Stimulated activated CD4-positive, alpha-beta T cell treated with anti-CD3 and anti-CD28 coated beads, Interleukin-2, amount 100 ng/mL, for 4 hours (primary cell): ENCODE results near the gene ARAF.
A peak's percentile ranks its signal among the peaks of the same experiment; 100 is the strongest.
"Not testable (repeated sequence)": the region's sequence is repeated elsewhere in the genome, so short reads cannot be mapped to it uniquely, and the experiment has no call there.

Experiments used
- DNase-seq: peaks from one replicate; pipeline ENCODE4 v3.0.0-alpha.2; 2020; ENCODE audit warnings: low read depth

ARAF gene

DNA sequence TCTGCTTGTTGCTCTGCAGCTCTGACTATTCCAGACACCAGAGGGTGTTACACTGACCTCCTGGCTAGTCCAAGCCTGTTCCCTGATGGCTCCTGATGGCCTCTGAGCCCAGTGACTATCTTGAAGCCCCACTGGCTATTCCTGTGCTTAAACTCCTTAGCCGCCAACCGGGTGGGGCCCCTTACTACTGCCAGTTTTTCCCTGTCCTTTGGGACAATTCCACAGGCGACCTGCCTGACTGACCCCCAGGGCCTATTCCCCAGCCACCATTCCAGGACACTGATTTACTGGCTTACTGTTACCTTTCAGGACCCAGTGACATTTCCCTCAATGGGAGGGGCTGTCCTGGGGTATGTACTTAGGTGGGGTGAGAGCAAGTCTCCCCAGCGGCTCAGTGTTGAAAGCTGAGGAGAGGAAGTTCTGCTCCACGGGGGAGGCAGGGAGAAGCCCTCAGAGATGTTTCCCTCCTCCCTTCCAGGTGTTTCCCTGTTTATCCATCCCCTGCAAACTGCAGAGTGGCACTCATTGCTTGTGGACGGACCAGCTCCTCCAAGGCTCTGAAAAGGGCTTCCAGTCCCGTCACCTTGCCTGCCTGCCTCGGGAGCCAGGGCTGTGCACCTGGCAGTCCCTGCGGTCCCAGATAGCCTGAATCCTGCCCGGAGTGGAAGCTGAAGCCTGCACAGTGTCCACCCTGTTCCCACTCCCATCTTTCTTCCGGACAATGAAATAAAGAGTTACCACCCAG, 25.2 kb downstream of the ARAF start:
- no peak for DNase-seq

DNA sequence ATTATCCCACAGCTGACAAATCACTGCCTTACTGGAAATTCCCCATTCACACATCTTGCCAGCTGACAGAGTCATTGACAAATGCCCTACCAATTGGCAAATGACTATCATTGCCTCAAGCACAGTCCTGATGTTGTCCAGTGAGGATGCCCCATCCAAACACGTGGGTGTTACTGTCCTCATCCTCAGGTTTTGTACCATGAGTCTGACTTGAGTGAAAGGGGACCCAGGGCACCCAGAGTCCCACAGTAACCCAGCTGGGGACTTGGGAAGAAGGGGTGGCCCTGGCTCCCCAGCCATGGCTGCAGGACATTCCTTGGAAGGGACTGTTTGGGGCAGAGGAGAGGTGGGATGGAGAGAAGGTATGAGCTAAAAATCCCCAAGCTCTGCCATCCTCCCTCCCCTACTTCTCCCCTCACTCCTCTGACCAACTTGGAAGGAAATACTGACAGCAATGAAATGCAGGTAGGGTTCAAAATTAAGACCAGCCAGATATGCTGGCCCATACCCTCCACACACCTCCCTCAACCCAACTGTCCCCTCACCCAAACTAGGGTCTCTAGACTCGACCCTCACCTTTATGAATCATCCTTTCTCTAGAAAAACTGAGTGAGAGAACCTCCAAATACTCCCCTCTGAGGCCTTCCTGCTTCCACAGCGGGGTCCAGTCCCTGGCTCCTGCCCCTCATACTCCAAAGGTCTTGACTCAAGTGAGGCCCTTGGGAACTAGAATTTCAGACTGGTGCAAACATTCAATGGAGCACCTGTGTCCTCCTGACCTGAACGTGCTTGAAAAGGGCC, 26.3 kb downstream of the ARAF start:
- no peak for DNase-seq

DNA sequence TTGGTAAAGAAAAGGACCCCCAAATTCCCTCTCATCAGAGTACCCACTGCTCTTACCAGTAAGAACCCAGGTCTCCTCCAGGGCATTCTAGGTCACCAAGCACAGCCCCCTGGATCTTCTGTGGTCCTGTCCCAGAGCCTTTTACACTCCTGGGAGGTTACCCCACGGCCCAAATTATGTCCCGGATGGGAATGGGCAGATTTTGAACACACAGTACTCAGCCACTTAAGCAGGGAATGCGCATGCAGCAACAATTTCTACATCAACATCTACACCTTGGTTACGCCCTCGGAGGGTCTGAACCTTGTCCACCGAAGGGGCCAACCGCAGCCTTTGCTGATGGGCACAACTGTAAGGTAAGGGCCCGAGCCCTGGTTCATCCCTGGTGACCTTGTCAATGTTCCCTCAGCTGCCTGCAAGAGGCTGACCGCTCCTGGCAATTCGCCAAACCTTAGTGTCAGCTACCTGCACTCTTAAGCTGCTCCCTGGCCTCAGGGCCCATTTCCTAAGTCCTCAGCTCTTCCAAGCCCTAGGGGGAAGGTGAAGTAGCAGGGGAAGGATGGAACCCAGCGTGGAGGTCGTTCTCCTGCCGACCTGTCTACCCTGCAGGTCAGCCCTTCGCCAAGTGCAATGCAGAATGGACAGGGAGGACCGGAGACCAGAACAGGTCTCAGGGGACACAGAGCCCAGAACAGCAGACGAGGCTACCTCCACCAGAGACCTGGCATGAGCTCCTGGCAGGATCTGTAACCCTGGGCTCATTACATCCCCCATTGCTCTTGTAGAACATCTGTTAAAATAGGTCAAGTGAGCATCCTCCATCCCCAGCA, 27.1 kb downstream of the ARAF start:
- DNase-seq, result no peak

DNA sequence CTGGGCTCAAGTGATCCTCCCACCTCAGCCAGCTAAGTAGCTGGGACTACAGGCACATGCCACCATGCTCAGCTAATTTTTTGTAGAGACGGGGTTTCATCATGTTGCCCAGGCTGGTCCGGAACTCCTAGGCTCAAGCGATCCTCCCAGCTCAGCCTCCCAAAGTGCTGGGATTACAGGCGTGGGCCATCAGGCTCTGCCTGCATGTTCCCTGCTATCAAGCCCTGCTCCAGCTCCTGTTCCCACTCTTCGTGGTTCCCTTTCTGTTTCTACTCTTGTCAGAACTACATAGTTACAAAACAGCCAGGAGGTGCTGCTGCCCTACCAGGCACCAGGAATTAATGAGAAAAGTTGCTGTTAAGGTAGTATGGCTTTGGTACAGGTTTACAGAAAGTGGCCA, 30.0 kb downstream of the ARAF start:
- no peak for DNase-seq

DNA sequence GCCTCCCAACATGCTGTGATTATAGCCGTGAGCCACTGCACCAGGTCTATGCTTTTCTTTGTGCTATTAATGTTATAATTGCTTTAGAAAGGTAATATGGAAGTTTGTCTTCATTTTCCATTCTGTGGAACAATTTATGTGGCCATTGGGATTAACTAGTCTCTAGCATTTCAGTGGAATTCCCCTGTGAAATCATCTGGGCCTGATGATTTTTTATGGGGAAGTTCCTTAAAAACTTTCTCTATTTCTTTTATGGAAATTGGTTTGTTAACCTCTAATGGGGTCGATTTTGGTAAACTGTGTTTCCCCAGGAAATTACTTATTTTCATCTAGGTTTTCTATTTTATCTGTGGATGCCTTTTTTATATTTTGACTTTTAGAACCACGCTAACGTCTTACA, 32.5 kb downstream of the ARAF start:
- DNase-seq, result no peak

DNA sequence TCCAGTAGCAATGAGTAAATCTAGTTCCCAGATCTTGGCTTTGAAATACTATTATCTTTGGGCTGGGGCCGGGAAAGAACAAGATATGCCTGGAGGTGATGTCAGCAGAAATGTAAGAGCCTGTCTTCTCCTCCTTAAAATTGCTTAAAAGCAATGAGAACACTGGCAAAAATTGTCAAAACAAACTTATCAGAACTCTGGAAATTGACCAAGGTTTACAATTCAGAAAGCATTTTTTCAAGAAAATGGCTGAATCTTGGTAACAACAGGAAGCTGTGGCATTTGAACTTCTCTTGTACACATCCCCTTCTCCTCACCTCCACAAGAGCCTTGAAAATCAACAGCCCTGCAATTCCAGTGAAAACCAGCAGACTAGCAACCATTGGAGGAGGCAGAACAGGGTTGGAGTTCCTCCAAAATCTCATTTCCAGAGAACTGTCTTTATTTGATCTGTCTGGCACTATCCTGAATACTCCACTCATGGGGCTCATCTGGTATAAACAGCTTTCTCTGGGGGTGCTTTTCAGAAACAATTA, 34.8 kb downstream of the ARAF start:
- DNase-seq, result no peak

DNA sequence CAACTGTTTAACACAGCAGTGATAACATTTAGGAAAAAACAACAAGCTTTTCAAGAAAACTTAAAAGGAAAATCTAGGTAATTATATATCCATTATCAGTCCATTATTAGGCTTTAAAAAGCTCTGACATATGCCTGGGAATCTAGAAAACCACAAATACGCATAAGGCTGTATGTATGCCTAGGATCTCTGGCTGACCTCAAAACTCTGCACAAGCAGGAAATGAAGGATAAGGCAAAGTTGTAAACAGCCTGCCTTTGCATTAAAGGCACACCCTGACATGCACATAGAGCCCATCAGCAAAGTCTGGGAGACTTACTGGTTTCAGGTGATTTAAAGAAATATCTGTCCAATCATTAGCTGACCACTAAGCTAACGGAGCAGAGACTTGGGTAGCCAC, 35.3 kb downstream of the ARAF start:
- no peak for DNase-seq

DNA sequence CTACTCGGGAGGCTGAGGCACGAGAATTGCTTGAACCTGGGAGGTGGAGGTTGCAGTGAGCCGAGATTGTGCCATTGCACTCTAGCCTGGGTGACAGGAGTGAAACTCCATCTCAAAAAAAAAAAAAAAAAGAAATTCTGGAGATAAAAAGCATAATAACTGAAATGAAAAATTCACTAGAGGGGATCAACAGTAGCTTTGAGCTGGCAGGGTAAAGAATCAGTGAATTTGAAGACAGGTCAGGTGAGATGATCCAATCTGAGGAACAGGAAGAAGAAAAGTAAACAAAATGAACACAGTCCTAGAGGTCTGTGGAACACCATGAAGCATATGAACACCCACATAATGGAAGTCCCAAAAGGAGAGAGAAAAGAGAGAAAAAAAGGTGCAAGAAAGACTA, 36.2 kb downstream of the ARAF start:
- DNase-seq, result no peak

DNA sequence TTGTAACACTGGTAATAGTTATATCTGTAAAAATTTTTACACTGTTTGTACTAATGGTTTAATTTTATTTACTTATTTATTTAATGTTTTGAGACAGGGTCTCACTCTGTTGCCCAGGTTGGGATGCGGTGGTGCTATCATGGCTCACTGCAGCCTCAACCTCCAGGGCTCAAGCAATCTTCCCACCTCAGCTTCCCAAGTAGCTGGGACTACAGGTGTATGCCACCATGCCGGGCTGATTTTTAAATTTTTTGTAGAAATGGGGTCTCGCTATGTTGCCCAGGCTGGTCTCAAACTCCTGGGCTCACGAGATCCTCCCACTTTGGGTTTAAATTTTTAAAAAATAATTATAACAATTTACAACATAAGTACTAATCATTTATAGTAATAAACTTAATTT, 42.1 kb downstream of the ARAF start:
- not testable (repeated sequence) for DNase-seq

DNA sequence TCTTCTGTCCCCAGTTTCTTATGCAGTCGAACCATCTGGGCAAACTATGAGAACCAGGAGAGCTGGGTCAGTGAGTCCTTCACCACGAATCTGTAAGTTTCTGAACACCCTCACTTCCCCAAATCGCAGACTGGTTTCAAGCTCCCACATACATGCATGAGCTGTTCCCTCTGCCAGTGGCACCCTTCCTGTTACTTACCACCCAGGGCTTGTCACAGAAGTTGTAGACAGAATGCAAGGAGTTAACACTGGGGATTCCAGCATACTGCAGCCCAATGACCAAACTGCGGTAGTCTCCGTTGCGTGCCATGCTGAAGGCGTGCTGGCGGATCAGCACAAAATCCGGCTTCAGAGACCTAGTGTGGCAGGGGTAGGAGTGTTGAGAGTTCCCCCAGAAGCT, 44.0 kb downstream of the ARAF start:
- no peak for DNase-seq

DNA sequence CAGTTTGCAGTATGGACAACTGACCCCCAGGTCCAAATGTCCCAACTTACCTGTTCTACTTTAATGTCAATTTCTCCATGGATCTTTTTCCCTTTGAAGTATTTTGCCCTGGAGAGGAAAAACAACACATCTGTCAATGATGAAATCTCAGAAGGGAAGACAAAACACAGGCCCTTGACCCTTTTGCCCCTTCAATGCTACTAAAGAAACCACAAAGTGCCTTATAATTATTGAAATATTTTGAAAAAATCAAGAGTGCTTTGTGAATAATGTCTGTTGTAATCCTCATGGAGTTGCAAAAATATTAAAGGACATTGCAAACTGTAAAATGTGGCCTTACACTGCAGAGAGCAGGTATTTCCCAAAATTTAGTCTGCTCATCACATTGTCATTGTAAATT, 46.1 kb downstream of the ARAF start:
- DNase-seq, result no peak

DNA sequence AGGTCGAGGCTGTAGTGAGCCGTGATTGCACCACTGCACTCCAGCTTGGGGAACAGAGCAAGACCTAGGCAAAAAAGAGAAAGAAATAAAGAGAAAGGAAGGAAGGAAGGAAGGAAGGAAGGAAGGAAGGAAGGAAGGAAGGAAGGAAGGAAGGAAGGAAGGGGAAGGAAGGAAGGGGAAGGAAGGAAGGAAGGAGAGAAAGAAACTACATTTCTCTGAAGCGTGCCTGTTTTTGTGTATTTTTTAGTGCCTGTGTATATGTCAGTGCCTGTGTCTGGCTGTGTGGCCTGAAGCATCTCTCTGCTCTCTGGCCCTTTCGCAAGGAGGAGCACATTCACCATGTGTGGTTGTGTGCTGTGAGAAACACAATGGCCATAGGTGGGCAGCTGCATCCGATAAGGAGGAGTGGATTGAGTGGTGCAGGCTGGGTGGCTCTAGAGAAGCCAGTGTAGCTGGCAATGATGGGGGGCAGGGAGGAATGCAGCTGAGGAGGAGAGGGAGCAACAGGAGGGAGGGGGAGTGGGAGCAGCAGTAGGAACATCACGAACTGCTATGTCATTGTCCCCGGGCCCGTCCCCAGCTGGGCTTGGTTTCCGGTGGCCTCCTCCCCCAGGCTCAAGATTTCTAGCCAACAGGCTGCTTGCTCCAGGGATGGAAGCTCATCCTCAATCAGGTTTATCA, 47.3 kb downstream of the ARAF start:
- no peak for DNase-seq

DNA sequence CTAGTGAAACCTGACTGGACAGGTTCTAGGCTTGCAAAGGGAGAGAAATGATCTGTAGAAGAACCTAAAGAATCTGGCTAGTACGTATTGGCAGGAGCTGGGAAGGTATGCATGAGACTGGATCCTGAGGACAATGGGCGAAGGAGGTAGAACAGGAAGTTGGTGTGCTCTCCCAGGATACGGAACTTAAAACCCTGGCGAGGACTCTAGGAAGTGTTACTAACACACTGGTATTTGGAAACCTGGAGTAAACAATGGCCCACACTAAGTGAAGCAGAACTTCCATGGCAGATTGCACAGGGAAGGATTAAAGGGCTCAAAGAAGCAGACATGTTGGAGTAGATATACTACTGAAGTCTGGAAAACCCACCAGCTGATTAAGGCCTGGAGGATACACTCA, 49.5 kb downstream of the ARAF start:
- no peak for DNase-seq

DNA sequence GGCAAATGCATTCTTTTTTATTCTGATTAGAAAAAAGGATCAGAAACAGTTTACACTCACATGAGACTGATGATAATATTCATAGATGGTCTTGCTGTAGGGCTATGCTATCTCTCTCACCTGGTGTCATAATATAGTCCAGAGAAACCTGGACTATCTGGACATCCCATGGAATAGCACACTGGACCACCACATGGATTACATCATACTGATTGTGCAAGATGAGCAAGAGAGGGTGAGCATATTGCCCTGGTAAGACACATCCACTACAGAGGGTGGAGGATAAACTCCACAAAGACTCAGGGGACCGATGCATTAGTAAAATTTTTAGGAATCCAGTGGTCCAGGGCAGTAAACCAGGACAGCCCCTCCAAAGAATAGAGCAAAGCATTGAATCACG, 50.5 kb downstream of the ARAF start:
- no peak for DNase-seq

DNA sequence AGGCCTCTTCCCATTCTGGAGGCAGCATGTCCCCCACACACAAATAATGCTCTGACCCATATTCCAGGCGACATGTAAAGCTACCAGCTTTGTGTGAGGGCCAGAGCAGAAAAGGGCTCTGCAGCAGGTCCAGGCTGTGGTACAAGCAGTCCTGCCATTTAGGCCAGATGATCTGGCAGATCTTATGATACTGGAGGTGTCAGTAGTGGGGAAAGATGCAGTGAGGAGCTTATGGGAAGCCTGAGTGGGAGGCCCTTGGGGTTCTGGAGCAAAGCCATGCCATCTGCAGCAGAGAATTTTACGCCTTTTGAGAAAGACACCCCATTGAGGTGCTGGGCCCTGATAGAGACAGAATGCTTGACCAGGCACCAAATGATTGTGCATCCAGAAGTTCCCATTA, 50.9 kb downstream of the ARAF start:
- DNase-seq, result no peak

DNA sequence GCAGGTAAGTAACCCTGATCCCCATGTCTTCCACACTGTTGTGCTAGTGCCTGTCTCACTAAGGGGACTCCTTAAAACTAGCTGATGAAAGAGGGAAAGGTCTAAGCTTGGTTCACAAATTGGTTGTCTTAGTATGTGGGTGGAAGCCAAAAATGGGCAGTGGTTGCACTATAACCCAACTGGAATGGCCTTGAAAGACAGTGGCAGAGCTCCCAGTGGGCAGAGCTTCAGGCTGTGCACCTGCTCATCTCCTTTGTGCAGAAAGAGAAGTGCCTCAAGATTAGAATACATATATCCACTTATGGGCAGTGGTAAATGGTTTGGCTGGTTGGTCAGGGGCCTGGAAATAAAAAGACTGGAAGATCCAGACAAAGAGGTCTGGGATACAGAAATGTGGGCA, 51.4 kb downstream of the ARAF start:
- no peak for DNase-seq

DNA sequence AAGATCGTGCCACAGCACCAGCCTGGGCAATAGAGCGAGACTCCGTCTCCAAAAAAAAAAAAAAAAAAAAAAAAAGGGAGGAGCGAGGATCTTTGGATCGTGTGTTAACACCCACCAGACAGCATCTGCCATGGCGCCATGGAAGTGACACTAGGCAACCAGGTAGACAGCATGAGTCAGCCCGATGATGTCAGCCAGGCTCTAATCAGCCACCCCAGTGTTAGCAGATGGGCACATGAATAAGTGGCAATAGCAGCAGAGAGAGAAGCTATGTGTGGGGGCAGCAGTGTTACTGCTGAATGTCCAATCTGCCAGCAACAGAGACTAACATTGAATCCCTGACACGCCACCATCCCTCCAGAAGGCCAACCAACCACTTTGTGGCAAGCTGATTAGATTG, 52.1 kb downstream of the ARAF start:
- no peak for DNase-seq

DNA sequence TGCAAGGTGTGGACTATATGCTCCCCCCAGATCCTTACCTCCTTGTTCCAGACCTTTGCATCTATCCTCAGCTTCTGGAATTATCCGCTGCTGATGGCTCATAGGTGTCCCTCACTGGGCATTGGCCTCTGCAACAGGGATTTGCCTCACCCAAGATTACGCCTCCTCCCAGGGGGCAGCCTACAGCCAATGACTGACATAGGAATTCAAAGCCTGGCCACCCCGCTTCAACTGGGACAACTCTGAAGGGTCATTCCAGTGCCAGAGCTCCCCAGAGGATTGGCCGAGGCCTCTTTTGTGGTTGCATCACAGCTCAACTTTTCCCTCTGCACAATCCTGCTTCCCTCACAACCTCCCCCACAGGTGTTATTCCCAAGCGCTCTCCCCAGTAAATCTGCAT, 53.6 kb downstream of the ARAF start:
- DNase-seq, result no peak

DNA sequence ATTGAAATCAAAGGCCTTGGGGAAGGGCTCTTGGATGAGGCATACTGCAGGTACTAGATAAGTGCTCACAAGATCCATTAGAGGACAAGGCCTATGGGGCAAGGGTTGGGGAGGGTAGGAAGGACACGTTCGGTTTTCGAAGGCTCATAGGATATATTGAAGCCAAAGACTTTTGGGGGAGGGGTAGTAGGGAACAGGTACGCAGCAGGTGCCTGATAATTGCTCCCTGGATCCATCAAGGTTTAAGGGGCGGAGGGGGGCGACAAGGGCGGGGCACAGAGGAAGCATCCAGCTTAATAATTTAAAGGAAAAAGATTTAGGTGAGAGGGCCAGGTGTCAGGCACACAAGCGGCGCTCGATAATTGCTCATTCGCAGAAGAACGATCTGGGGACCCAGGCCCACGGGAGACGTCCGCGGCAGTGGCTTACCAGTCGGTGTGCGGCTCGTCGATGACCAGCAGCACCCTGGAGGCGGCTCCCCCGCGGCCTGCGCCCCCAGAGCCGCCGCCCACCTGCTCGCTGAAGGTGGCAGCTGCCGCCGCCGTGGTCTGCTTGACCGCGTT, 58.0 kb downstream of the ARAF start:
- no peak for DNase-seq

DNA sequence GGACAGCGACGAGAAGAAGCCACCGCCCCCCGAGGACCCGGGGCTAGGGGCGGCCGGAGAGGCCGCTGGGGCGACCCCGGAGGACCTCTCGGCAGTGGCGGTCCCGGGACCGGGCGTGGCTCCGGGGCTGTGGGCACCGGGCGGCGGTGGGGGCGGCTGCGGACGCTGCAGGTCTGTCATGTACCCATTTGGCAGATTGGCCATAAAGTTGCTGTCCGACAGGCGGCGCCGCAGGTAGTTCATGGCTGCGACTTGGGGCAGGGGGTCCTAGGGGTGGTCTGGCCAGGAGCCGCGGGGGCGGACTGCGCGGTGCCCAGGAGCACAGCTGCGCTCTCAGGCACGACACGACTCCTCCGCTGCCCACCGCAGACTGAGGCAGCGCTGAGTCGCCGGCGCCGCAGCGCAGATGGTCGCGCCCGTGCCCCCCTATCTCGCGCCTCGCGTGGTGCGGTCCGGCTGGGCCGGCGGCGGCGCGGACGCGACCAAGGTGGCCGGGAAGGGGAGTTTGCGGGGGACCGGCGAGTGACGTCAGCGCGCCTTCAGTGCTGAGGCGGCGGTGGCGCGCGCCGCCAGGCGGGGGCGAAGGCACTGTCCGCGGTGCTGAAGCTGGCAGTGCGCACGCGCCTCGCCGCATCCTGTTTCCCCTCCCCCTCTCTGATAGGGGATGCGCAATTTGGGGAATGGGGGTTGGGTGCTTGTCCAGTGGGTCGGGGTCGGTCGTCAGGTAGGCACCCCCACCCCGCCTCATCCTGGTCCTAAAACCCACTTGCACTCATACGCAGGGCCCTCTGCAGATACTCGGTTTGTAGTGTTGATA, 58.7 kb downstream of the ARAF start, which contains the start of gene SYN1:
TSS of gene SYN1 (minus strand) at position 372 of the 817 bp plus-strand sequence. CDS start at position 243, 129 bp downstream.
- DNase-seq, result peak; percentile 72

DNA sequence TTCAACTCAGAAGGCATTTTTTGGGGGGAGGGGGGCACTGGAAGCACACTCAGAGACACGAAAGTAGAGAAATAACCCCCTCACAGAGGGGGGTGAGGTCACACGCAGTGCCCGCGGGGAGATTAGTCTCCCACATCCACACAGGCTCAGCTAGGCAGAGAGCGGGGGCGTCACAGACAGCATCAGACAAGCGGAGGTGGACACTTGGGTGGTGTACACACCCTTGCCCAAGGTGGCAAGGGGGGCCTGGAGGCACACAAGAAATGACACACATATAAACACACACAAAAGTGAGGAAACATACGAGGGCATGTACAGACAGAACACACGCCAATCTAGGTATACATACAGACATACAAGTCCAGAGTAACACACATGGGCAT, 59.3 kb downstream of the ARAF start:
- no peak for DNase-seq
